H1 (cell line): Measurements from ENCODE around the gene PAIP1. TPM values are rescaled to one million over a fixed set of nuclear protein-coding genes. Genes with fewer than 3 reads are reported as not detected.

Source experiments
- CTCF ChIA-PET: fragments of 300-600 bp; sonication (Branson Sonifier 250); formaldehyde crosslinking; loops from one replicate; lab custom pipeline; 2021; ENCODE audit not compliant: partially characterized antibody; lab: Charles Lee
- POLR2A ChIA-PET: fragments of 300-600 bp; sonication (Branson Sonifier 250); formaldehyde crosslinking; loops from one replicate; lab custom pipeline; 2021; ENCODE audit warnings: inconsistent platforms; ENCODE audit not compliant: partially characterized antibody; lab: Charles Lee
- DNase-seq, 2 experiments: peaks; one replicate each; pipeline versions ENCODE4 v3.0.0 to v3.0.0-alpha.2; 2010 to 2022; ENCODE audit warnings: low spot score in 2 of 2, low read depth in 1 of 2, mixed read lengths in 1 of 2
- FAIRE-seq: peaks from 2 replicates; lab custom pipeline; 2011; peaks lifted over from hg19 to GRCh38; lab: Jason Lieb, UNC
- H2AFZ ChIP-seq: 2 replicates; pipeline ENCODE4 v1.8.1; 2012; ENCODE audit warnings: low read length, inconsistent platforms
- H2AK5ac ChIP-seq: 2 replicates; pipeline ENCODE4 v1.6.1; 2013; ENCODE audit warnings: low read depth, low read length
- H2BK120ac ChIP-seq: replicated peaks from 2 replicates; pipeline ENCODE3; 2013; ENCODE audit warnings: low read depth, low read length, inconsistent platforms
- H2BK12ac ChIP-seq: 2 replicates; pipeline ENCODE4 v1.6.1; 2013; ENCODE audit warnings: low read depth, low read length
- H2BK15ac ChIP-seq: 2 replicates; pipeline ENCODE4 v1.6.1; 2013; ENCODE audit warnings: low read length
- H2BK20ac ChIP-seq: 2 replicates; pipeline ENCODE4 v1.6.1; 2013; ENCODE audit warnings: low read length
- H2BK5ac ChIP-seq: 2 replicates; pipeline ENCODE4 v1.6.1; 2013; ENCODE audit warnings: low read depth, low read length
- H3K14ac ChIP-seq: 2 replicates; pipeline ENCODE4 v1.6.1; 2013; ENCODE audit warnings: inconsistent platforms; ENCODE audit not compliant: insufficient read length
- H3K18ac ChIP-seq: 2 replicates; pipeline ENCODE4 v1.6.1; 2013; ENCODE audit warnings: low read length; ENCODE audit errors: extremely low read depth
- H3K23ac ChIP-seq: 2 replicates; pipeline ENCODE4 v1.6.1; 2013; ENCODE audit warnings: inconsistent platforms; ENCODE audit not compliant: insufficient read length
- H3K23me2 ChIP-seq: 2 replicates; pipeline ENCODE4 v1.6.1; 2013; ENCODE audit warnings: low read depth, low read length
- H3K27ac ChIP-seq: 2 replicates; pipeline ENCODE4 v1.6.1; 2011; ENCODE audit warnings: low read depth, low read length, inconsistent platforms
- H3K27me3 ChIP-seq, 4 experiments: replicated peaks in 1 of 4; 1 replicate in 1 of 4; 2 replicates in 3 of 4; pipeline versions ENCODE4 v1.6.1 to v1.8.1; 2011 to 2013; ENCODE audit warnings: low read length in 3 of 4, mild to moderate bottlenecking in 3 of 4, inconsistent platforms in 2 of 4, mixed read lengths in 2 of 4, moderate library complexity in 1 of 4; ENCODE audit not compliant: control insufficient read depth in 3 of 4, insufficient read depth in 3 of 4; ENCODE audit errors: extremely low read depth in 1 of 4
- H3K36me3 ChIP-seq, 4 experiments: 2 replicates each; pipeline versions ENCODE4 v1.6.1 to v1.8.1; 2011 to 2013; ENCODE audit warnings: mild to moderate bottlenecking in 4 of 4, low read length in 3 of 4, moderate library complexity in 2 of 4, control low read depth in 1 of 4, inconsistent platforms in 1 of 4; ENCODE audit not compliant: insufficient read depth in 4 of 4, control insufficient read depth in 2 of 4
- H3K4ac ChIP-seq: replicated peaks from 2 replicates; pipeline ENCODE3; 2013; ENCODE audit warnings: low read length, low read depth, mixed read lengths, inconsistent platforms; ENCODE audit not compliant: insufficient read length
- H3K4me1 ChIP-seq, 4 experiments: replicated peaks in 1 of 4; 1 replicate in 1 of 4; 2 replicates in 3 of 4; pipeline versions ENCODE4 v1.6.1 to v1.8.1; 2011 to 2013; ENCODE audit warnings: low read length in 3 of 4, inconsistent platforms in 2 of 4, mixed read lengths in 1 of 4; ENCODE audit not compliant: insufficient read depth in 4 of 4, control insufficient read depth in 3 of 4
- H3K4me2 ChIP-seq, 2 experiments: 2 replicates each; pipeline versions ENCODE4 v1.6.1 to v1.8.1; 2011 to 2013; ENCODE audit warnings: low read depth in 2 of 2, low read length in 2 of 2, control low read depth in 1 of 2, inconsistent platforms in 1 of 2, mild to moderate bottlenecking in 1 of 2; ENCODE audit not compliant: insufficient read depth in 1 of 2
- H3K4me3 ChIP-seq, 4 experiments: fragments of 200-600, 300-600 bp in 1 of 4; sonication (generic), shearing (Covaris generic), sonication (Bioruptor Twin) in 1 of 4; 2 replicates each; pipeline versions ENCODE4 v1.5.1 to v1.8.1; 2011 to 2016; ENCODE audit warnings: low read length in 4 of 4, low read depth in 3 of 4, control low read depth in 2 of 4, inconsistent platforms in 2 of 4, mild to moderate bottlenecking in 2 of 4, mixed read lengths in 1 of 4, moderate library complexity in 1 of 4; ENCODE audit not compliant: insufficient read depth in 2 of 4; ENCODE audit errors: extremely low read depth in 1 of 4
- H3K56ac ChIP-seq: replicated peaks from 2 replicates; pipeline ENCODE3; 2013; ENCODE audit warnings: low read depth, mild to moderate bottlenecking, mixed read lengths, low read length, inconsistent platforms; ENCODE audit not compliant: insufficient read length
- H3K79me1 ChIP-seq: 2 replicates; pipeline ENCODE4 v1.6.1; 2013; ENCODE audit warnings: low read depth, low read length, control low read depth
- H3K79me2 ChIP-seq, 2 experiments: 2 replicates each; pipeline versions ENCODE4 v1.6.1 to v1.8.1; 2012 to 2013; ENCODE audit warnings: low read length in 2 of 2, mild to moderate bottlenecking in 2 of 2, inconsistent platforms in 1 of 2; ENCODE audit not compliant: insufficient read depth in 2 of 2, control insufficient read depth in 1 of 2
- H3K9ac ChIP-seq, 4 experiments: replicated peaks in 1 of 4; 1 replicate in 1 of 4; 2 replicates in 3 of 4; pipeline versions ENCODE4 v1.6.1 to v1.8.1; 2011 to 2013; ENCODE audit warnings: low read depth in 3 of 4, low read length in 3 of 4, control low read depth in 2 of 4, mild to moderate bottlenecking in 2 of 4, moderate library complexity in 2 of 4, inconsistent platforms in 1 of 4; ENCODE audit errors: extremely low read depth in 1 of 4
- H3K9me3 ChIP-seq, 2 experiments: 2 replicates each; pipeline versions ENCODE4 v1.6.1 to v1.8.1; 2012 to 2013; ENCODE audit warnings: mild to moderate bottlenecking in 2 of 2, moderate library complexity in 2 of 2, control low read depth in 1 of 2, inconsistent platforms in 1 of 2, low read depth in 1 of 2, low read length in 1 of 2, mixed read lengths in 1 of 2; ENCODE audit not compliant: insufficient read depth in 2 of 2
- H4K20me1 ChIP-seq, 2 experiments: replicated peaks in 1 of 2; 2 replicates each; pipeline versions ENCODE3 to v1.8.1; 2011 to 2013; ENCODE audit warnings: inconsistent platforms in 2 of 2, low read length in 2 of 2, mild to moderate bottlenecking in 1 of 2; ENCODE audit not compliant: insufficient read depth in 2 of 2, control insufficient read depth in 1 of 2
- H4K5ac ChIP-seq: 2 replicates; pipeline ENCODE4 v1.6.1; 2013; ENCODE audit warnings: low read length, low read depth, mixed read lengths, inconsistent platforms; ENCODE audit not compliant: insufficient read length
- H4K8ac ChIP-seq: 2 replicates; pipeline ENCODE4 v1.8.0; 2013; ENCODE audit warnings: mild to moderate bottlenecking, moderate library complexity, low read length, inconsistent platforms; ENCODE audit not compliant: insufficient read depth; ENCODE audit errors: extremely low read depth
- H4K91ac ChIP-seq: replicated peaks from 2 replicates; pipeline ENCODE3; 2013; ENCODE audit warnings: low read length, mixed read lengths, inconsistent platforms; ENCODE audit not compliant: insufficient read length
- CEBPB ChIP-seq: IDR thresholded peaks from 2 replicates; pipeline ENCODE4 v1.6.1; 2012; ENCODE audit warnings: low read depth, low read length
- CHD1 ChIP-seq: IDR thresholded peaks from 2 replicates; pipeline ENCODE4 v1.6.1; 2012; ENCODE audit warnings: low read depth, low read length, improper control_type of control experiment
- CTBP2 ChIP-seq: IDR thresholded peaks from 2 replicates; pipeline ENCODE4 v1.7.0; 2011; ENCODE audit warnings: borderline replicate concordance, mild to moderate bottlenecking, moderate library complexity, mixed read lengths, low read length; ENCODE audit not compliant: insufficient read depth, insufficient read length
- EP300 ChIP-seq, 2 experiments: IDR thresholded peaks; 1 replicate in 1 of 2; 2 replicates in 1 of 2; pipeline ENCODE4 v1.6.1; 2011 to 2012; ENCODE audit warnings: low read depth in 2 of 2, low read length in 2 of 2, mild to moderate bottlenecking in 2 of 2, borderline replicate concordance in 1 of 2, inconsistent platforms in 1 of 2, moderate library complexity in 1 of 2
- EZH2 ChIP-seq: fragments of 200-600 bp; sonication (generic); IDR thresholded peaks from 2 replicates; pipeline ENCODE4 v1.7.1; 2012; ENCODE audit warnings: low read depth, mild to moderate bottlenecking, moderate library complexity, low read length, inconsistent platforms; ENCODE audit not compliant: severe bottlenecking
- GABPA ChIP-seq: IDR thresholded peaks from 2 replicates; pipeline ENCODE4 v1.6.1; 2011; ENCODE audit warnings: mild to moderate bottlenecking, low read length, moderate library complexity, borderline replicate concordance; ENCODE audit not compliant: insufficient read depth
- HDAC6 ChIP-seq: IDR thresholded peaks from one replicate; pipeline ENCODE4 v1.7.1; 2012; ENCODE audit warnings: low read depth, mild to moderate bottlenecking, inconsistent platforms, low read length, moderate library complexity
- SAP30 ChIP-seq: fragments of 300-600 bp; sonication (generic); IDR thresholded peaks from 2 replicates; pipeline ENCODE4 v1.7.1; 2012; ENCODE audit warnings: low read length, moderate library complexity, mild to moderate bottlenecking, inconsistent platforms; ENCODE audit not compliant: insufficient read depth, insufficient replicate concordance
- SIN3A ChIP-seq, 2 experiments: IDR thresholded peaks in 1 of 2; conservative IDR thresholded peaks in 1 of 2; 2 replicates each; pipeline ENCODE4 v1.6.1; 2011 to 2012; ENCODE audit warnings: low read length in 2 of 2, improper control_type of control experiment in 1 of 2, low read depth in 1 of 2, mild to moderate bottlenecking in 1 of 2
- SRF ChIP-seq: IDR thresholded peaks from 2 replicates; pipeline ENCODE4 v1.6.1; 2011; ENCODE audit warnings: mild to moderate bottlenecking, low read depth, low read length, moderate library complexity
- SUZ12 ChIP-seq: fragments of 200-600 bp; sonication (generic); IDR thresholded peaks from 2 replicates; pipeline ENCODE4 v1.6.1; 2012; ENCODE audit warnings: mild to moderate bottlenecking, inconsistent platforms, low read length, moderate library complexity, mixed read lengths
- TAF7 ChIP-seq: optimal IDR thresholded peaks from 2 replicates; pipeline ENCODE3; 2011; ENCODE audit warnings: low read depth, mild to moderate bottlenecking, inconsistent platforms, low read length, moderate library complexity, borderline replicate concordance
- WGBS, 2 experiments: shearing (Covaris generic) in 1 of 2; methylation state at CpG; one replicate each; pipeline versions ENCODE4 v1.1.6 to v1.1.7; 2013 to 2015; ENCODE audit warnings: low lambda C conversion rate in 2 of 2, mixed read lengths in 2 of 2, inconsistent platforms in 1 of 2, low coverage in 1 of 2, missing lambda C conversion rate in 1 of 2; ENCODE audit not compliant: insufficient replicate concordance in 2 of 2, insufficient coverage in 1 of 2, insufficient read length in 1 of 2; ENCODE audit errors: extremely low coverage in 1 of 2, missing lambda C conversion rate in 1 of 2; 5-methylcytosine and 5-hydroxymethylcytosine counted together
- polyA plus RNA-seq, 7 experiments: library from polyadenylated mRNA; depleted of rRNA in 3 of 7; stranded (reverse) in 5 of 7; unstranded in 2 of 7; fragments of >200 nt in 5 of 7; fragments of 200-250 nt in 2 of 7; gene quantifications; 1 replicate in 5 of 7; 2 replicates in 1 of 7; 4 replicates in 1 of 7; pipeline versions ENCODE4 v1.2.1 to v1.2.3, GENCODE V29; 2011 to 2013; ENCODE audit warnings: missing spikeins in 2 of 7, mixed read lengths in 2 of 7
- total RNA-seq: library from RNA; stranded (reverse); fragmentation: NEBNext Ultra II Directional; extraction: Animal tissue kit (Norgen Biotek cat#: 25700); gene quantifications from 2 replicates; pipeline ENCODE4 v1.2.1, GENCODE V29; 2021
- TF ChIP-seq, protein P1 (sequence below): IDR thresholded peaks from 2 replicates; pipeline ENCODE4 v1.6.1; 2012; ENCODE audit warnings: inconsistent platforms

The PAIP1 gene
- total and polyA plus RNA-seq, 2 of the 8 experiments (the other 6 are each of a cell fraction or from before 2014, with no cell fraction given), result 62.9 to 89.5 TPM

GRCh38 chr5:43569236-43569746 lies 12.4 kb upstream of the PAIP1 start:
- ChIA-PET POLR2A (interaction anchor here (1.9 kb wide), 1 partner anchor 55 kb away, joined by 4 read pairs; the partner anchor contains the start of gene C5orf34), CTCF (no interaction called here)
- WGBS, 2 experiments, result 97% methylated on average over 4 of the region's 4 CpGs; no CpG with 5 or more reads in 1 of the 2 experiments
- Histone ChIP-seq H3K4me3 (no peak overlapping the region), H3K27ac (no peak overlapping the region), H3K36me3 (no peaks in the 10 kb centered on the region), H2BK120ac (no peak overlapping the region), H4K20me1 (no peaks in the 10 kb centered on the region), H3K4me2 (no peak overlapping the region), H3K79me2 (no peaks in the 10 kb centered on the region), H2AFZ (no peak overlapping the region), H2BK20ac (no peak overlapping the region), H3K4ac (no peak overlapping the region), H3K79me1 (no peaks in the 10 kb centered on the region), H2BK15ac (no peak overlapping the region), H3K4me1 (no peaks in the 10 kb centered on the region), H3K18ac (no peak overlapping the region), H3K23me2 (no peaks in the 10 kb centered on the region), H4K5ac (no peak overlapping the region), H4K91ac (no peak overlapping the region), H3K23ac (no peak overlapping the region), H3K9me3 (no peaks in the 10 kb centered on the region), H4K8ac (no peak overlapping the region), H3K56ac (no peak overlapping the region), H3K27me3 (no peaks in the 10 kb centered on the region), H2AK5ac (no peak overlapping the region), H2BK12ac (no peak overlapping the region), H3K9ac (no peak overlapping the region), H3K14ac (no peak overlapping the region), H2BK5ac (no peak overlapping the region)
- no peak for DNase-seq
- no peak for FAIRE-seq
- TF ChIP-seq HDAC6 (no peak), SUZ12 (no peak), SAP30 (no peak), CEBPB (no peak), EP300 (IDR thresholded peaks at IDR 0.05; ENCODE audit: borderline replicate concordance in 1 of 2, low read depth in 2 of 2, low read length in 2 of 2) (no peak), SIN3A (conservative IDR thresholded peaks at IDR 0.05 in 1 of 2, IDR thresholded peaks at IDR 0.05 in 1 of 2; ENCODE audit: low read depth in 1 of 2, low read length in 2 of 2) (no peak), CTBP2 (no peak), TAF7 (no peak), SRF (no peak), EZH2 (no peak), GABPA (no peak), CHD1 (no peak)
- TF ChIP-seq, protein P1, sequence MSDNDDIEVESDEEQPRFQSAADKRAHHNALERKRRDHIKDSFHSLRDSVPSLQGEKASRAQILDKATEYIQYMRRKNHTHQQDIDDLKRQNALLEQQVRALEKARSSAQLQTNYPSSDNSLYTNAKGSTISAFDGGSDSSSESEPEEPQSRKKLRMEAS, result no peak
